HUES6 (cell line): Measurements from ENCODE around the gene IQCE.
"Not testable (repeated sequence)": the region's sequence is repeated elsewhere in the genome, so short reads cannot be mapped to it uniquely, and the experiment has no call there.

Experiments
- H3K27ac ChIP-seq: 2 replicates; pipeline ENCODE4 v1.7.0; 2013; ENCODE audit warnings: low read depth, mild to moderate bottlenecking, low read length, inconsistent platforms
- H3K27me3 ChIP-seq: 2 replicates; pipeline ENCODE4 v1.6.1; 2013; ENCODE audit warnings: low read length; ENCODE audit not compliant: control insufficient read depth, insufficient read depth
- H3K36me3 ChIP-seq: 2 replicates; pipeline ENCODE4 v1.6.1; 2013; ENCODE audit warnings: low read length; ENCODE audit not compliant: control insufficient read depth, insufficient read depth
- H3K4me1 ChIP-seq: 2 replicates; pipeline ENCODE4 v1.6.1; 2013; ENCODE audit warnings: low read length; ENCODE audit not compliant: control insufficient read depth, insufficient read depth
- H3K4me3 ChIP-seq: 2 replicates; pipeline ENCODE4 v1.5.1; 2013; ENCODE audit warnings: low read depth, low read length
- H3K9ac ChIP-seq: one replicate; pipeline ENCODE4 v1.6.1; 2013; ENCODE audit warnings: mild to moderate bottlenecking, low read length
- H3K9me3 ChIP-seq: 2 replicates; pipeline ENCODE4 v1.6.1; 2013; ENCODE audit warnings: low read depth, low read length; ENCODE audit not compliant: control insufficient read depth, insufficient read depth

Gene IQCE

GRCh38 chr7:2589341-2589740 lies 30.6 kb downstream of the IQCE start:
- Histone ChIP-seq H3K36me3 (peaks cover 15% of the 10 kb centered on the region), H3K4me1 (no peaks in the 10 kb centered on the region), H3K9me3 (no peaks in the 10 kb centered on the region), H3K9ac (no peak overlapping the region), H3K27ac (no peak overlapping the region), H3K4me3 (no peak overlapping the region), H3K27me3 (no peaks in the 10 kb centered on the region)

- not testable (repeated sequence) for H3K9ac ChIP-seq, H3K27me3 ChIP-seq, H3K4me1 ChIP-seq, H3K9me3 ChIP-seq, H3K27ac ChIP-seq, H3K4me3 ChIP-seq
- H3K36me3 ChIP-seq, result peaks cover 16% of the 10 kb centered on the region
Measured at GRCh38 chr7:2589941-2590340, 31.2 kb downstream of the IQCE start.

GRCh38 chr7:2592375-2592865 lies 33.6 kb downstream of the IQCE start:
- Histone ChIP-seq H3K4me3 (no peak overlapping the region), H3K27ac (no peak overlapping the region), H3K36me3 (peaks cover 23% of the 10 kb centered on the region), H3K9me3 (no peaks in the 10 kb centered on the region), H3K4me1 (no peaks in the 10 kb centered on the region), H3K9ac (no peak overlapping the region), H3K27me3 (no peaks in the 10 kb centered on the region)

GRCh38 chr7:2593036-2593727 lies 34.4 kb downstream of the IQCE start:
- Histone ChIP-seq H3K36me3 (peaks cover 23% of the 10 kb centered on the region), H3K27ac (no peak overlapping the region), H3K9me3 (no peaks in the 10 kb centered on the region), H3K4me3 (no peak overlapping the region), H3K9ac (no peak overlapping the region), H3K4me1 (no peaks in the 10 kb centered on the region), H3K27me3 (no peaks in the 10 kb centered on the region)

DNA sequence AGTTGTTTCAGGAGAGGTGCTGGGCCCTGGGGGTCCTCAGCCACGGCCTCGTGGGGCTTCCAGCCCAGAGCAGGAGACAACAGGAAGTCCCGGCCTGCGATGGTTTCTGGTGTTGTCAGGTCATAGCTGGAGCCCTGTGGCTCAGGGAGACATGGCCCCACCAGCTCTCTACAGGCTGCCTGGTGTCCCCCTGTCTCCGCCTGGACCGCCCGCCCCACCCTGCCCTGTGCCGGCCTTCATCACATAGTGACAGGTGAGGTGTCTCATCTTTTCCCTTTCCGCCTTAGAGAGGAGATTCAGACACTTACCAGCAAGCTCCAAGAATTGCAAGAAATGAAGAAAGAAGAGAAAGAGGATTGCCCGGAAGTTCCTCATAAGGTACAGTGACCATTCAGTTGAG lies 35.8 kb downstream of the IQCE start:
- Histone ChIP-seq H3K9me3 (no peaks in the 10 kb centered on the region), H3K9ac (no peak overlapping the region), H3K36me3 (peaks cover 26% of the 10 kb centered on the region), H3K4me3 (no peak overlapping the region), H3K27ac (no peak overlapping the region), H3K27me3 (no peaks in the 10 kb centered on the region), H3K4me1 (no peaks in the 10 kb centered on the region)

- Histone ChIP-seq H3K27ac (no peak overlapping the region), H3K27me3 (no peaks in the 10 kb centered on the region), H3K9ac (no peak overlapping the region), H3K4me1 (no peaks in the 10 kb centered on the region), H3K9me3 (no peaks in the 10 kb centered on the region), H3K4me3 (no peak overlapping the region), H3K36me3 (peaks cover 26% of the 10 kb centered on the region)
Measured at GRCh38 chr7:2595258-2595860, 36.6 kb downstream of the IQCE start.

- peaks cover 26% of the 10 kb centered on the region for H3K36me3 ChIP-seq
- H3K27me3 ChIP-seq, result no peaks in the 10 kb centered on the region
- H3K4me1 ChIP-seq, result no peaks in the 10 kb centered on the region
- no peak overlapping the region for H3K4me3 ChIP-seq
- H3K9ac ChIP-seq, result no peak overlapping the region
- H3K27ac ChIP-seq, result no peak overlapping the region
- no peaks in the 10 kb centered on the region for H3K9me3 ChIP-seq
Measured at GRCh38 chr7:2596464-2597272, 37.9 kb downstream of the IQCE start.

- Histone ChIP-seq H3K4me3 (no peak overlapping the region), H3K27me3 (no peaks in the 10 kb centered on the region), H3K9ac (no peak overlapping the region), H3K9me3 (no peaks in the 10 kb centered on the region), H3K4me1 (no peaks in the 10 kb centered on the region), H3K27ac (no peak overlapping the region), H3K36me3 (peaks cover 26% of the 10 kb centered on the region)
Measured at GRCh38 chr7:2597273-2597640, 38.5 kb downstream of the IQCE start.

- H3K9ac ChIP-seq, result no peak overlapping the region
- H3K4me3 ChIP-seq, result no peak overlapping the region
- H3K27ac ChIP-seq, result no peak overlapping the region
- no peaks in the 10 kb centered on the region for H3K4me1 ChIP-seq
- peaks cover 20% of the 10 kb centered on the region for H3K36me3 ChIP-seq
- H3K27me3 ChIP-seq, result no peaks in the 10 kb centered on the region
- H3K9me3 ChIP-seq, result no peaks in the 10 kb centered on the region
Measured at GRCh38 chr7:2598154-2598823, 39.5 kb downstream of the IQCE start.

- H3K9me3 ChIP-seq, result no peaks in the 10 kb centered on the region
- H3K9ac ChIP-seq, result no peak overlapping the region
- no peak overlapping the region for H3K27ac ChIP-seq
- H3K4me1 ChIP-seq, result no peaks in the 10 kb centered on the region; the same call in 1 of the 2 replicates
- H3K36me3 ChIP-seq, result peaks cover 4% of the 10 kb centered on the region
- no peak overlapping the region for H3K4me3 ChIP-seq
- no peaks in the 10 kb centered on the region for H3K27me3 ChIP-seq
Measured at GRCh38 chr7:2601065-2601464, 42.3 kb downstream of the IQCE start.
